Breast epithelium (tissue), 3 donors: ENCODE measurements around the gene CACNB3.

ENCODE experiments used
- CTCF ChIP-seq, 3 donors: fragments of 450-650 bp; IDR thresholded peaks; one replicate each; pipeline ENCODE4 v1.5.1; 2016 to 2017; ENCODE audit warnings: antibody characterized with exemption in 3 of 3, mild to moderate bottlenecking in 3 of 3, moderate library complexity in 3 of 3
- POLR2A ChIP-seq: fragments of 450-650 bp; IDR thresholded peaks from one replicate; pipeline ENCODE4 v1.6.1; 2016; ENCODE audit warnings: antibody characterized with exemption, mild to moderate bottlenecking, moderate library complexity

GRCh38 chr12:48854488-48854887 lies 36.2 kb downstream of the CACNB3 start:
- TF ChIP-seq POLR2A (no peak), CTCF (IDR thresholded peaks at IDR 0.05) (no peak)
